ENCODE measurements around the gene NOL6.

The NOL6 gene

GRCh38 chr9:33438926-33439680 is 34.6 kb downstream of the NOL6 start:
- TF ChIP-seq ZFX (IDR thresholded peaks at IDR 0.05; ENCODE audit: borderline replicate concordance) (no peak), CTCF (IDR thresholded peaks at IDR 0.05) (no peak)
- H3K27ac ChIP-seq, result no peak overlapping the region

- no peak overlapping the region for H3K27ac ChIP-seq
- TF ChIP-seq CTCF (IDR thresholded peaks at IDR 0.05) (no peak), ZFX (IDR thresholded peaks at IDR 0.05; ENCODE audit: borderline replicate concordance) (no peak)
Measured at GRCh38 chr9:33437898-33438297, 35.8 kb downstream of the NOL6 start.

GRCh38 chr9:33437205-33437604 is 36.5 kb downstream of the NOL6 start:
- TF ChIP-seq CTCF (IDR thresholded peaks at IDR 0.05), result no peak
- no peak for TF ChIP-seq ZFX (IDR thresholded peaks at IDR 0.05; ENCODE audit: borderline replicate concordance)
- no peak overlapping the region for H3K27ac ChIP-seq

GRCh38 chr9:33436445-33436844 is 37.3 kb downstream of the NOL6 start:
- no peak overlapping the region for H3K27ac ChIP-seq
- TF ChIP-seq CTCF (IDR thresholded peaks at IDR 0.05), result no peak
- no peak for TF ChIP-seq ZFX (IDR thresholded peaks at IDR 0.05; ENCODE audit: borderline replicate concordance)

GRCh38 chr9:33435821-33436277 is 37.9 kb downstream of the NOL6 start:
- no peak overlapping the region for H3K27ac ChIP-seq

GRCh38 chr9:33434317-33435105 is 39.2 kb downstream of the NOL6 start:
- TF ChIP-seq ZFX (IDR thresholded peaks at IDR 0.05; ENCODE audit: borderline replicate concordance) (no peak), CTCF (IDR thresholded peaks at IDR 0.05) (no peak)
- no peak overlapping the region for H3K27ac ChIP-seq

More at GRCh38 chr9:33435821-33436277, 37.9 kb downstream of the NOL6 start:
- TF ChIP-seq ZFX (IDR thresholded peaks at IDR 0.05; ENCODE audit: borderline replicate concordance) (no peak), CTCF (IDR thresholded peaks at IDR 0.05) (no peak)

- no peak overlapping the region for H3K27ac ChIP-seq
- TF ChIP-seq ZFX (IDR thresholded peaks at IDR 0.05; ENCODE audit: borderline replicate concordance) (no peak), CTCF (IDR thresholded peaks at IDR 0.05) (no peak)
Measured at GRCh38 chr9:33433871-33434270, 39.9 kb downstream of the NOL6 start.

Measured in 22Rv1 (cell line).